HCT116 (cell line): ENCODE measurements around the gene FLG2. TPM values are rescaled to one million over a fixed set of nuclear protein-coding genes. Genes with fewer than 3 reads are reported as not detected.

ENCODE experiments used
- total RNA-seq: library from RNA; stranded (reverse); gene quantifications from one replicate; pipeline ENCODE4 v1.2.1, GENCODE V29; 2021; ENCODE audit not compliant: unreplicated experiment

Gene FLG2
- total RNA-seq, 1 experiment from 2014 or later: not detected

Other genes starting within 250 kb of the FLG2 start
- 0.02 TPM for gene TCHH, start 244.6 kb downstream of the FLG2 start, total RNA-seq
- not detected for gene RPTN, start 200.8 kb downstream of the FLG2 start, total RNA-seq
- not detected for gene HRNR, start 135.8 kb downstream of the FLG2 start, total RNA-seq
- gene FLG, start 34.8 kb downstream of the FLG2 start, total RNA-seq: 0.02 TPM
- not detected for gene CRNN, start 54.3 kb upstream of the FLG2 start, total RNA-seq
- gene LCE5A, start 150.8 kb upstream of the FLG2 start, total RNA-seq: not detected
- gene CRCT1, start 154.5 kb upstream of the FLG2 start, total RNA-seq: not detected
- gene LCE3E, start 206.8 kb upstream of the FLG2 start, total RNA-seq: not detected
- not detected for gene LCE3D, start 220.5 kb upstream of the FLG2 start, total RNA-seq
- not detected for gene LCE3C, start 240.2 kb upstream of the FLG2 start, total RNA-seq